Measurements from ENCODE around the gene NLGN2. TPM values are rescaled to one million over a fixed set of nuclear protein-coding genes. Genes with fewer than 3 reads are reported as not detected.

NLGN2 gene
- total RNA-seq, 4 donors from 2014 or later = 6.1 to 8.8 (median 8.1) TPM

DNA sequence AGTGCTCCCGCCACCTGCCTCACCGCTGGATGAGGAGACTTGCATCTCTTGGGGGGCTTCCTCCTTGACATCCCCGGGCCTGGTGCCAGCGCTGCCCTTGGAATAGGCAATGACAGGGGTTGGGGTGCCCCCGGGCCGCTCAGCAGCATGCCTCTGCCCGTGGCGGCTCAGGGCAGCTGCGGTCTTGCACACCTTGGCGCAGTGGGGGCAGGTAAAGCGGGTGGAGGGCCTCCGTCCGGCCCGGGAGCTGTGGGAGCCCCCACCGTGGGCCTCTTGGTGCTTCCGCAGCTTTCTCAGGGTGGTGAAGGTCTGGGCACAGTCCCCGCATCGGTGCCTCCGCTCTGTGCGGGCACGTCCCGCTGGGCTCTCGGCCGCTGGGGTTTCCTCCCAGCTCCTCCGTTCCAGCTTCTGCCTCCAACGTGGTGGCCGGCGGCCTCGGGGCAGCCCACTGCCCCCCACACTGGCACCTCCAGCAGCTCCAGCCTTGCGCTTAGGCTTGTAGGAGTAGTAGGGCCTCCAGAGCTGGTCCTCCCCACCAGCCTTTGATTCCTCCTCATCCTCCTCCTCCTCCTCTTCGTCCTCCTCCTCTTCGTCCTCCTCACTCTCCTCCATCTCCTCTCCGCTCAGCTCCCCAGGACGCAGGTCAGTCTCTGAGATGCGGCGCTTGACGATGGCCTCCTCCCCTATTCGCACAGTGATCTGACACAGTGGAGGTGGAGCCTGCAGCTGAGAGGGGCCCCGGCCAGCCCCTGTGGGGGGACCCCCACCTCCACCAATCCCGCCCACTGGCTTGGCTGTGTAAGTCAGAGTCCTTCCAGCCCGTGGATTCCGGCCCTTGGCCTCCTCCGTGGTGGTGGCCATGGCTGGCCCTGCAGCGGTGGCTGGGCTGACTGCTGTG lies 55.1 kb downstream of the NLGN2 start:
- TF ChIP-seq, protein P1, sequence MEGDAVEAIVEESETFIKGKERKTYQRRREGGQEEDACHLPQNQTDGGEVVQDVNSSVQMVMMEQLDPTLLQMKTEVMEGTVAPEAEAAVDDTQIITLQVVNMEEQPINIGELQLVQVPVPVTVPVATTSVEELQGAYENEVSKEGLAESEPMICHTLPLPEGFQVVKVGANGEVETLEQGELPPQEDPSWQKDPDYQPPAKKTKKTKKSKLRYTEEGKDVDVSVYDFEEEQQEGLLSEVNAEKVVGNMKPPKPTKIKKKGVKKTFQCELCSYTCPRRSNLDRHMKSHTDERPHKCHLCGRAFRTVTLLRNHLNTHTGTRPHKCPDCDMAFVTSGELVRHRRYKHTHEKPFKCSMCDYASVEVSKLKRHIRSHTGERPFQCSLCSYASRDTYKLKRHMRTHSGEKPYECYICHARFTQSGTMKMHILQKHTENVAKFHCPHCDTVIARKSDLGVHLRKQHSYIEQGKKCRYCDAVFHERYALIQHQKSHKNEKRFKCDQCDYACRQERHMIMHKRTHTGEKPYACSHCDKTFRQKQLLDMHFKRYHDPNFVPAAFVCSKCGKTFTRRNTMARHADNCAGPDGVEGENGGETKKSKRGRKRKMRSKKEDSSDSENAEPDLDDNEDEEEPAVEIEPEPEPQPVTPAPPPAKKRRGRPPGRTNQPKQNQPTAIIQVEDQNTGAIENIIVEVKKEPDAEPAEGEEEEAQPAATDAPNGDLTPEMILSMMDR (IDR thresholded peaks at IDR 0.05) = no peak
- DNase-seq (ENCODE audit: low spot score) (no peak), ATAC-seq (ENCODE audit: low FRiP score) (no peak)

DNA sequence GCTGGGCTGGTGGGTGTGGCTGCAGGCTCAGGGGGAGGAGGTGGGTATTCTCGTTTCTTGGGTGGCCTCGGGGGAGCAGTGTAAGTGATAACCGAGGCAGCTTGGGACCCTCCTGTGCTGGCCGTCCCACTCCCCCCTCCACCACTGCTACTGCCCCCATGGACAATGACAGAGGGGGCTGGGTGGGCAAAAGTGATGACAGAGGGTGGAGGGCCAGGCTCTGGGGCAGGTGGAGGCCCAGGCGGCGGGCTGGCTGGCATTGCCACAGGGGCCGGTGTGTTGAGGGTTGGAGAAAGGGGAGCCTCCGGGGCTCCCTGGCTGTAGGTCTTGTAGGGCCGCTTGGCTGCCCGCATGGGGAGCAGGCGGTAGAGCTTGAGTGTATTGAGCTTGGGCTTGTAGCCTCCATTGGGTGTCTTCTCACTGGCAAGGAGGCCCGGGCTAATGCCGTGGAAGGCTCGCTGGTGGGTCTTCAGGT lies 55.8 kb downstream of the NLGN2 start:
- no peak for ATAC-seq (ENCODE audit: low FRiP score)
- TF ChIP-seq, protein P1 (IDR thresholded peaks at IDR 0.05) = no peak
- no peak for DNase-seq (ENCODE audit: low spot score)

DNA sequence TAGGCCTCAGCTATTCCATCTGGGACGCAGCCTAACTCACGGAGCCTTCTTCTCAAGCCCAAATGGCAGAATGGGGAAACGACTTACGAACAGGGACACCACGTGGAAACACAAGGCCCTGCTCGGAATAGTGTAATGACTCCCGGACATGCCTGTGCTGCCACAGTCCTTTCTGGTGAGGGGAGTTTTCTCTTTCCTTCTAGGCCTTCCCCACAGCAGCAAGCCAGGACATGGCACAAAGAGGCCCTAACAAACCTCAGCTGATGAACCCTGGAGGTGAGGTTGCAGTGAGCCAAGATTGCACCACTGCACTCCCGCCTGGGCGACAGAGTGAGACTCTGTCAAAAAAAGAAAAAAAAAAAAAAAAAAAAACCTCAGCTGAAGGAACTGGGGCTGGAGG lies 56.4 kb downstream of the NLGN2 start:
- DNase-seq (ENCODE audit: low spot score) (no peak), ATAC-seq (ENCODE audit: low FRiP score) (no peak)
- TF ChIP-seq, protein P1 (IDR thresholded peaks at IDR 0.05) = no peak

DNA sequence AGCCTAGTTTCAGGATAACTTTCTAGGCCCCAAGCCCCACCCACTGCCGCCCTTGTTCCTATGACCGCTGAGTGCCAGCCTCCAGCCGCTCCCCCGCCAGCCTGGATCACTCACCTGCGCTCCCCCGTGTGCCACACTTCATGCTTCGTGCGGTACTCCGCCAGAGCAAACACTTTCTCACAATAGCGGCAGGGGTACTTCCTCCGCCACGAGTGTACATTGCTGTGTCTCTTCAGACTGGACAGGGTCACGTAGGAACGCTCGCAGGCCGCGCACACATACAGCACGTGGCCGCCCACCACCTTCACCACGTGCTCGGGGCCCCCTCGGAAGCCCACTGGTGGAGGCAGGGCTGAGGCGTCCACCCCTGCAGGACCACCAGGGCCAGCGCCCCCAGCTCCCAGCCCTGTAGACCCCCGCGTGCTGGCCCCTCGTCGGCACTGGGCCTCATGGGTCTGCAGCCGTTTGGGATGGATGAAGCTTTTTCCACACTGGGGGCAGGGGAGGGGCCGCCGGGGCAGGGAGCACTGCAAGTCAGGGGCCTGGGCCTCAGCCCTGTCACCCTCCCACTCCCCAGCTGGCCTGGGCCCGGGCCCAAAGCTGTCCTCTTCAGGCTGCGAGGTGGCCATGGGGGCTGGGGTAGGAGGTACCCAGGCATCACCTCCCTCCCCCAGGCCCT lies 58.1 kb downstream of the NLGN2 start:
- DNase-seq (ENCODE audit: low spot score) = no peak
- ATAC-seq (ENCODE audit: low FRiP score) = no peak
- TF ChIP-seq, protein P1 (IDR thresholded peaks at IDR 0.05) = no peak

DNA sequence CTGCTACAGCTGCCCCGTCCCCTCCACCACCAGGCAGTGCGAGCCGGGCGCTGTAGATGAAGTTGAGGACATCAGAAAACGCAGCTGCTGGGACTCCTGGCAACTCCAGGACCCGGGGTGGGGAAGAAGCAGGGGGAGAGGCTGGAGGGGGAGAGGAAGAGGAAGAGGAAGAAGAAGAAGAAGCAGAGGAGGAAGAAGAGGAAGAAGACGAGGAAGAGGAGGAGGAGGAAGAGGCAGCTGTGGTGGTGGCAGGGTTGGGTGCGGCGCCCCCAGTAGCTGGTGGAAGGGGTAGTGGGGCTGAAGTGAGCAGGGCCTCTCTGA lies 58.6 kb downstream of the NLGN2 start:
- ATAC-seq (ENCODE audit: low FRiP score) (no peak), DNase-seq (ENCODE audit: low spot score) (no peak)
- TF ChIP-seq, protein P1 (IDR thresholded peaks at IDR 0.05) = no peak

DNA sequence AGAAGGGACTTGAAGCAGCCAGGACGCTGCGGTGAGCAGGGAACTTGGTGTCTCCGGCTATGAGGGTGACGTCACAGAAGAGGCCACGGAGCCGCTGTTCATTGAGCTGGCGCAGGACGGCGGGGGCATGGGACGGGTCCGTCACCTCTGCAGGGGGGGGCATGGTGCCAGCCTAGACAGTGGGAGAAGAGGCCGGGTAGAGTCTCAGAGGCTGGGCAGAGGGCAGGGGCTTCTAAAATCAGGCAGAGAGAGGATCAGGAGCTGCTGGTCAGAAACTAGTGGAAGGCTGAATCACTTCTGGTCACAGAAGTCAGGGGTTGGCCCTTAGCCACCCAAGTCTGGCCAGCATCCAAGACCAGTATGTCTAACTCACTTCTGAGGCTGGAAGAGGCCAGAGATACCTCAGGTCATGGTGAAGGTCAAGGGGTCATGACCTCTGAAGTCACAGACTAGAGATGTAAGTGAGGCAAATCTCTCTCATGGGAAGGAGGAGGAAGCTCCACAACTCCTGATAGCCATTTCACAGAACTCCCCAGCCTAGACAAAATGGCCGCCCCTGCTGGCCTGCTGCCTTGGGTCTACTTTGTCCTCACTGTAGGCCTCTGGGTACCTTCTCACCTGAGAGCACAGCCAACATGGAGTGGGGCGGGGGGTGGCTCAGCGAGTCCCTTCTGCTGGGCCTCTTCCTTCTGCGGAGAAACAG lies 59.1 kb downstream of the NLGN2 start:
- TF ChIP-seq, protein P1 (IDR thresholded peaks at IDR 0.05) = no peak
- DNase-seq (ENCODE audit: low spot score) (peak; percentile 68), ATAC-seq (ENCODE audit: low FRiP score) (peak; percentile 17)
